CD14-positive monocyte (primary cell): ENCODE data around the gene PRKAG3. TPM values are rescaled to one million over a fixed set of nuclear protein-coding genes. Genes with fewer than 3 reads are reported as not detected.

ENCODE experiments used
- DNase-seq, 3 donors: peaks; one replicate each; pipeline ENCODE4 v3.0.0-alpha.2; 2011 to 2022
- H2AFZ ChIP-seq: 2 replicates; pipeline ENCODE4 v1.6.0; 2012; ENCODE audit warnings: mild to moderate bottlenecking, low read depth, low read length, inconsistent platforms; ENCODE audit not compliant: insufficient read depth, poor library complexity, severe bottlenecking
- H3K27ac ChIP-seq, 2 donors: 1 replicate in 1 of 2; 2 replicates in 1 of 2; pipeline ENCODE4 v1.5.1; 2012 to 2013; ENCODE audit warnings: low read length in 2 of 2, control low read depth in 1 of 2, inconsistent platforms in 1 of 2, low read depth in 1 of 2, mild to moderate bottlenecking in 1 of 2
- H3K27me3 ChIP-seq, 2 donors: one replicate each; pipeline versions ENCODE4 v1.6.0 to v1.6.1; 2011 to 2013; ENCODE audit warnings: low read length in 2 of 2; ENCODE audit not compliant: control insufficient read depth in 2 of 2, insufficient read depth in 2 of 2
- H3K36me3 ChIP-seq, 2 donors: replicated peaks in 1 of 2; 1 replicate in 1 of 2; 2 replicates in 1 of 2; pipeline versions ENCODE4 v1.5.1 to v1.6.1; 2012 to 2013; ENCODE audit warnings: low read length in 2 of 2, control low read depth in 1 of 2, inconsistent platforms in 1 of 2, mild to moderate bottlenecking in 1 of 2; ENCODE audit not compliant: insufficient read depth in 2 of 2, control insufficient read depth in 1 of 2
- H3K4me1 ChIP-seq, 2 donors: 1 replicate in 1 of 2; 2 replicates in 1 of 2; pipeline versions ENCODE4 v1.5.1 to v1.6.1; 2012 to 2013; ENCODE audit warnings: low read length in 2 of 2, control low read depth in 1 of 2, inconsistent platforms in 1 of 2, mild to moderate bottlenecking in 1 of 2, moderate library complexity in 1 of 2; ENCODE audit not compliant: insufficient read depth in 2 of 2, control insufficient read depth in 1 of 2
- H3K4me2 ChIP-seq: replicated peaks from 2 replicates; pipeline ENCODE3; 2012; ENCODE audit warnings: low read length, moderate library complexity, mild to moderate bottlenecking; ENCODE audit not compliant: poor library complexity, severe bottlenecking; ENCODE audit errors: extremely low read depth
- H3K4me3 ChIP-seq, 3 experiments: fragments of 200-600 bp in 1 of 3; sonication (generic) in 1 of 3; replicated peaks in 1 of 3; 1 replicate in 2 of 3; 2 replicates in 1 of 3; pipeline ENCODE4 v1.5.1; 2011 to 2013; ENCODE audit warnings: low read length in 3 of 3, mild to moderate bottlenecking in 3 of 3, control low read depth in 2 of 3, low read depth in 2 of 3, inconsistent platforms in 1 of 3, moderate library complexity in 1 of 3
- H3K79me2 ChIP-seq: 2 replicates; pipeline ENCODE4 v1.6.0; 2012; ENCODE audit warnings: mild to moderate bottlenecking, control low read depth, inconsistent platforms, low read length, moderate library complexity; ENCODE audit not compliant: insufficient read depth
- H3K9ac ChIP-seq: 2 replicates; pipeline ENCODE4 v1.6.0; 2017; ENCODE audit warnings: low read length, mild to moderate bottlenecking; ENCODE audit not compliant: insufficient read depth, poor library complexity, severe bottlenecking
- H3K9me3 ChIP-seq, 2 donors: replicated peaks in 1 of 2; 1 replicate in 1 of 2; 2 replicates in 1 of 2; pipeline versions ENCODE4 v1.5.1 to v1.6.1; 2012 to 2013; ENCODE audit warnings: low read length in 2 of 2, control low read depth in 1 of 2; ENCODE audit not compliant: control insufficient read depth in 1 of 2, insufficient read depth in 1 of 2
- H4K20me1 ChIP-seq: 2 replicates; pipeline ENCODE4 v1.6.0; 2012; ENCODE audit warnings: mild to moderate bottlenecking, low read length, control low read depth, moderate library complexity; ENCODE audit not compliant: insufficient read depth
- H3K27ac Mint-ChIP-seq, 7 donors: one replicate each; pipeline ENCODE4 v1.8.0; 2020; ENCODE audit warnings: mild to moderate bottlenecking in 7 of 7, mixed read lengths in 7 of 7, moderate library complexity in 6 of 7, inconsistent platforms in 2 of 7
- H3K27me3 Mint-ChIP-seq, 3 donors: one replicate each; pipeline ENCODE4 v1.8.0; 2021 to 2022; ENCODE audit warnings: low read depth in 3 of 3, mild to moderate bottlenecking in 3 of 3, mixed read lengths in 3 of 3, moderate library complexity in 3 of 3, inconsistent platforms in 1 of 3
- H3K36me3 Mint-ChIP-seq, 2 donors: one replicate each; pipeline ENCODE4 v1.8.0; 2020; ENCODE audit warnings: mixed read lengths in 2 of 2, inconsistent platforms in 1 of 2, mild to moderate bottlenecking in 1 of 2
- H3K4me1 Mint-ChIP-seq: one replicate; pipeline ENCODE4 v1.8.0; 2020; ENCODE audit warnings: mild to moderate bottlenecking, mixed read lengths
- H3K4me3 Mint-ChIP-seq, 2 donors: one replicate each; pipeline ENCODE4 v1.8.0; 2020; ENCODE audit warnings: mild to moderate bottlenecking in 2 of 2, mixed read lengths in 2 of 2, moderate library complexity in 1 of 2
- H3K9me3 Mint-ChIP-seq, 7 donors: one replicate each; pipeline ENCODE4 v1.8.0; 2020 to 2022; ENCODE audit warnings: mixed read lengths in 7 of 7, mild to moderate bottlenecking in 6 of 7, moderate library complexity in 6 of 7, inconsistent platforms in 2 of 7
- CTCF ChIP-seq: fragments of 200-600 bp; IDR thresholded peaks from one replicate; pipeline ENCODE4 v1.8.0; 2022; ENCODE audit warnings: antibody characterized with exemption, mild to moderate bottlenecking
- WGBS: methylation state at CpG from one replicate; pipeline ENCODE4 v1.1.5; 2013; ENCODE audit warnings: missing lambda C conversion rate; ENCODE audit not compliant: insufficient coverage; 5-methylcytosine and 5-hydroxymethylcytosine counted together
- intact Hi-C, 2 donors: fragments of 100-400 bp; cut with micrococcal nuclease; formaldehyde crosslinking; loops; one replicate each; pipeline versions ENCODE4 v1.15.0 to v1.15.1; 2023
- polyA plus RNA-seq, 3 donors: library from polyadenylated mRNA; depleted of rRNA in 1 of 3; unstranded in 2 of 3; stranded (reverse) in 1 of 3; fragments of 300-500 nt in 2 of 3; fragments of >200 nt in 1 of 3; fragmentation: Illumina TruSeq in 2 of 3; gene quantifications; 1 replicate in 2 of 3; 2 replicates in 1 of 3; pipeline ENCODE4 v1.2.3, GENCODE V29; 2012 to 2021

PRKAG3 gene
- polyA plus RNA-seq, 3 donors = not detected

GRCh38 chr2:218792433-218792832 is 39.2 kb downstream of the PRKAG3 start:
- intact Hi-C loops = no loop called here

GRCh38 chr2:218788529-218789255 is 42.9 kb downstream of the PRKAG3 start:
- H3K4me2 ChIP-seq = no peak overlapping the region
- H3K9ac ChIP-seq = no peak overlapping the region
- DNase-seq = no peak
- H3K36me3 ChIP-seq = peaks cover 0 to 5% of the 10 kb centered on the region in 2 donors
- intact Hi-C loops = no loop called here
- peaks cover 2 to 30% of the 10 kb centered on the region in 2 donors for H3K27me3 ChIP-seq
- H3K79me2 ChIP-seq = peaks cover 5% of the 10 kb centered on the region
- no peak overlapping the region for H3K4me3 Mint-ChIP-seq
- H3K27me3 Mint-ChIP-seq = peaks cover 13 to 26% (median 16%) of the 10 kb centered on the region in 3 donors
- peaks cover 0 to 5% of the 10 kb centered on the region in 2 donors for H3K9me3 ChIP-seq
- peaks cover 23% of the 10 kb centered on the region for H3K4me1 Mint-ChIP-seq
- no peak overlapping the region for H3K27ac Mint-ChIP-seq
- H2AFZ ChIP-seq = no peak overlapping the region
- H3K4me1 ChIP-seq = peaks cover 2 to 16% of the 10 kb centered on the region in 2 donors
- TF ChIP-seq CTCF = no peak
- H3K9me3 Mint-ChIP-seq = peaks cover 0 to 13% (median 6%) of the 10 kb centered on the region in 7 donors
- H4K20me1 ChIP-seq = peaks cover 63% of the 10 kb centered on the region
- peaks cover 21 to 42% of the 10 kb centered on the region in 2 donors for H3K36me3 Mint-ChIP-seq
- WGBS = 100% methylated on average over 1 of the region's 2 CpGs
- H3K4me3 ChIP-seq = no peak overlapping the region
- H3K27ac ChIP-seq = no peak overlapping the region

More at GRCh38 chr2:218792433-218792832, 39.2 kb downstream of the PRKAG3 start:
- H3K9me3 Mint-ChIP-seq = peaks cover 0 to 9% (median 6%) of the 10 kb centered on the region in 7 donors
- Histone ChIP-seq H3K9ac (no peak overlapping the region), H3K27ac (no peak overlapping the region), H3K4me2 (no peak overlapping the region), H3K27me3 (peaks cover 4 to 21% of the 10 kb centered on the region in 2 donors), H3K9me3 (peaks cover 0 to 5% of the 10 kb centered on the region in 2 donors), H3K36me3 (peaks cover 0 to 5% of the 10 kb centered on the region in 2 donors), H3K4me1 (no peaks in the 10 kb centered on the region), H4K20me1 (peaks cover 73% of the 10 kb centered on the region), H3K4me3 (no peak overlapping the region), H3K79me2 (no peaks in the 10 kb centered on the region), H2AFZ (no peak overlapping the region)
- no peak for TF ChIP-seq CTCF
- H3K4me1 Mint-ChIP-seq = no peaks in the 10 kb centered on the region
- peaks cover 23 to 35% of the 10 kb centered on the region in 2 donors for H3K36me3 Mint-ChIP-seq
- H3K27me3 Mint-ChIP-seq = peaks cover 19 to 26% (median 23%) of the 10 kb centered on the region in 3 donors
- H3K27ac Mint-ChIP-seq = no peak overlapping the region
- no peak overlapping the region for H3K4me3 Mint-ChIP-seq
- no peak for DNase-seq
- WGBS = no CpG with 5 or more reads among the region's 1 CpG
